Heart left ventricle (tissue), 16 donors: Measurements from ENCODE around the gene PLCH1. TPM values are rescaled to one million over a fixed set of nuclear protein-coding genes. Genes with fewer than 3 reads are reported as not detected.

Source experiments
- ATAC-seq, 4 donors: fragments of 200-7000 bp; cut with Tn5 transposase; one replicate each; pipeline ENCODE4 v1.9.1; 2020 to 2022; ENCODE audit warnings: moderate library complexity in 4 of 4, mild to moderate bottlenecking in 3 of 4, moderate number of reproducible peaks in 1 of 4
- DNase-seq, 5 donors: peaks; one replicate each; pipeline ENCODE4 v3.0.0-alpha.2; 2020
- H3K27ac ChIP-seq, 12 donors: fragments of 200-600 bp; sonication (generic) in 4 of 12; one replicate each; pipeline versions ENCODE4 v1.5.0 to v1.8.0; 2016 to 2022; ENCODE audit warnings: mild to moderate bottlenecking in 2 of 12
- H3K27me3 ChIP-seq, 9 donors: fragments of 200-600 bp; sonication (generic) in 2 of 9; one replicate each; pipeline versions ENCODE4 v1.5.1 to v1.8.0; 2016 to 2022; ENCODE audit warnings: mild to moderate bottlenecking in 3 of 9
- H3K36me3 ChIP-seq, 9 donors: fragments of 200-600 bp; sonication (generic) in 2 of 9; one replicate each; pipeline versions ENCODE4 v1.5.0 to v1.8.0; 2018 to 2022; ENCODE audit warnings: mild to moderate bottlenecking in 2 of 9
- H3K4me1 ChIP-seq, 12 donors: fragments of 200-600 bp; sonication (generic) in 4 of 12; one replicate each; pipeline versions ENCODE4 v1.5.0 to v1.8.0; 2016 to 2022; ENCODE audit warnings: mild to moderate bottlenecking in 3 of 12
- H3K4me3 ChIP-seq, 12 donors: fragments of 200-600 bp; sonication (generic) in 4 of 12; one replicate each; pipeline versions ENCODE4 v1.5.0 to v1.8.0; 2017 to 2022; ENCODE audit warnings: mild to moderate bottlenecking in 9 of 12, moderate library complexity in 4 of 12
- H3K9me3 ChIP-seq, 12 donors: fragments of 200-600 bp; sonication (generic) in 4 of 12; one replicate each; pipeline versions ENCODE4 v1.5.0 to v1.8.0; 2016 to 2022; ENCODE audit warnings: mild to moderate bottlenecking in 1 of 12
- POLR2A ChIP-seq, 2 donors: fragments of 450-650 bp; IDR thresholded peaks; one replicate each; pipeline ENCODE4 v1.6.1; 2017; ENCODE audit warnings: antibody characterized with exemption in 2 of 2, mild to moderate bottlenecking in 2 of 2, moderate library complexity in 2 of 2
- WGBS, 4 donors: extraction: QIAGEN DNeasy Blood & Tissue Kit in 2 of 4; methylation state at CpG; one replicate each; pipeline versions ENCODE4 v1.1.5 to v1.1.7; 2013 to 2018; 5-methylcytosine and 5-hydroxymethylcytosine counted together
- intact Hi-C, 10 donors: fragments of 100-400 bp; cut with DNase I; formaldehyde crosslinking; loops; one replicate each; pipeline versions ENCODE4 v1.11.1 to v1.14.2; 2022
- polyA plus RNA-seq, 2 donors: library from polyadenylated mRNA; stranded (reverse); fragments of 200-250 nt; gene quantifications; one replicate each; pipeline ENCODE4 v1.2.3, GENCODE V29; 2013
- total RNA-seq, 9 donors: library from RNA; depleted of rRNA in 2 of 9; stranded (reverse); fragments of >200 nt in 2 of 9; fragmentation: NEBNext Ultra II Directional in 3 of 9; extraction: Animal tissue kit (Norgen Biotek cat#: 25700) in 3 of 9; gene quantifications; one replicate each; pipeline versions ENCODE4 v1.1.0 to v1.2.4, GENCODE V29; 2016 to 2023
- TF ChIP-seq, protein P1 (sequence below), 12 donors: fragments of 200-600 bp; sonication (generic) in 4 of 12; IDR thresholded peaks; one replicate each; pipeline versions ENCODE4 v1.5.0 to v1.8.0; 2018 to 2022; ENCODE audit warnings: antibody characterized with exemption in 12 of 12, mild to moderate bottlenecking in 5 of 12
- donor health status: ischemic (EF 13 %, LVEDD 7.1; RV severe dilation, severe dysfunction).
- donor health status: healthy with polysubstance abuse.
- donor health status: DM: no; HTN: yes; CAD: no.
- donor health status: DM: no; HTN: no; CAD: no.
- donor health status: ischemic (EF 25% LVEDD 6.9; RV normal size, moderate dysfunction).
- donor health status: ischemic (EF 25% LVEDD 5.7; RV mildly dilated, moderate dysfunction).
- donor health status: healthy.
- donor health status: DM: yes; HTN: yes; CAD: no.
- donor health status: ischemic (EF 35%, LVEDD 5.7; RV mildly dilated, moderate dysfunction).
- donor health status: nonischemic (EF 11% LVEDD 7.7; RV severe dilation, severe dysfunction).
- donor health status: DM: yes; HTN: yes; CAD: no.
- donor health status: PGD.
- donor health status: ischemic (EF 29% LVEDD 5.4; RV normal size, mild dysfunction).
- donor health status: nonischemic (EF 23%, LVEDD 6.1; RV moderate dilation, normal function).

Gene PLCH1
- total and polyA plus RNA-seq, 11 donors, result 0.07 to 2.7 (median 0.23) TPM

DNA sequence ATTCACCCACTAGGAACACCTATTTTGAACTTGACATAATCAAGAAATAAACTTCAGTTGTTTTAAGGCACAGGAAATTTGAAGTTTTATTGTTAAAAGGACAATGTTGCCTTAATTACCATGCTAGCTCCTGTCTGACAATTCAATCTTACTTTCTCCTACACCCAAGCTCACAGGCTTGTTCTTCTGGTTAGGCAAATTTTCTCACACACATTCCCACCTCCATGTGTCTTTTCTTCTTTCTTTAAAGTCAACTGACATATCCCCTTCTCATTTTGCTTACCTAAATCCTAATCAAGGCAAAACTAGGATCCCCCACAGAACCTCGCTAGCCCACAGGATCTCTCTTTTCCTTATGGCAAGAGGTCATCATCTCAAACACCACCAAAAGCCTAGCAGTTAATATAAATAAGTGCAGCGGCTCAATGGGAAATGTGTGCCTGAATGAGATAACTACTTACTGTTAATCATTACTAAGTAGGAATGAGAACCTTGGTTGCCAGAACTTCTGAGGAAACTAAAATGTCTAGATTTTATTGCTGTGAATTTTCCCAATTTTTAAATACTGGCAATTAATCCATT is 189.3 kb downstream of the PLCH1 start:
- ATAC-seq, result no peak
- Histone ChIP-seq H3K9me3 (no peaks in the 10 kb centered on the region), H3K36me3 (no peaks in the 10 kb centered on the region), H3K4me1 (no peaks in the 10 kb centered on the region), H3K4me3 (no peak overlapping the region), H3K27me3 (no peaks in the 10 kb centered on the region), H3K27ac (no peak overlapping the region)
- intact Hi-C loops, result no loop called here
- 62 to 80% (median 71%) methylated on average over 2 of the region's 2 CpGs for WGBS, 4 donors
- no peak for DNase-seq
- TF ChIP-seq, protein P1, sequence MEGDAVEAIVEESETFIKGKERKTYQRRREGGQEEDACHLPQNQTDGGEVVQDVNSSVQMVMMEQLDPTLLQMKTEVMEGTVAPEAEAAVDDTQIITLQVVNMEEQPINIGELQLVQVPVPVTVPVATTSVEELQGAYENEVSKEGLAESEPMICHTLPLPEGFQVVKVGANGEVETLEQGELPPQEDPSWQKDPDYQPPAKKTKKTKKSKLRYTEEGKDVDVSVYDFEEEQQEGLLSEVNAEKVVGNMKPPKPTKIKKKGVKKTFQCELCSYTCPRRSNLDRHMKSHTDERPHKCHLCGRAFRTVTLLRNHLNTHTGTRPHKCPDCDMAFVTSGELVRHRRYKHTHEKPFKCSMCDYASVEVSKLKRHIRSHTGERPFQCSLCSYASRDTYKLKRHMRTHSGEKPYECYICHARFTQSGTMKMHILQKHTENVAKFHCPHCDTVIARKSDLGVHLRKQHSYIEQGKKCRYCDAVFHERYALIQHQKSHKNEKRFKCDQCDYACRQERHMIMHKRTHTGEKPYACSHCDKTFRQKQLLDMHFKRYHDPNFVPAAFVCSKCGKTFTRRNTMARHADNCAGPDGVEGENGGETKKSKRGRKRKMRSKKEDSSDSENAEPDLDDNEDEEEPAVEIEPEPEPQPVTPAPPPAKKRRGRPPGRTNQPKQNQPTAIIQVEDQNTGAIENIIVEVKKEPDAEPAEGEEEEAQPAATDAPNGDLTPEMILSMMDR (IDR thresholded peaks at IDR 0.05), result no peak

DNA sequence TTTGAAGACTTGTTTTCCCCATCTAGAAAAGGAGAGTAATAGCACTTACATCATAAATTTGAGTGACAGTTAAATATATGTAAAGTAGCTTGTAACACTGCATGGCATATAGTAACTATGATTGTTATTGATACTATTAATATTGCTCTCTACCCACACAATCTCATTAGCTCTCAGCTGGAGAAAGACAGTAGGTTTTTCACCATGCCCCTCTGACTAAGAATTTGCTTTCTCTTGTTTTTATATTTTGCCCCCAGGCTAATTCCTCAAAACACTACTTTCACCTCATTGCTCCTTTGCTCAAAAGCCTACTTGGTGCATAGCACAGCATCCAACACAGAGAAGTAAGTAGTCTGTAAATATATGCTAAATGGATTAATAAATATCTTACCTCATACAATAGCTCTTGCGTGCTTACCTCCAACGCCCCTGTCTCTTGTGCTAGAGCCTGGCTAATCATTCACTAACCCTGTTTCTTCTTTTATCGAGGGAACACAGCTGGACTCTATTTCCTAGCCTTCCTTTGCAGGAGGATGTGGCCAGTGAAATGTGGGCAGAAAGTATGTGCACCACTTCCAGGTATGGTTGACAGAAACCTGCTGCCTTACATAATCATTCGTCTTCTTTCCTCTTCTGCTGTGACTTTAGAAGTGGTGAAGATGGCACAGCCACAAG is 190.0 kb downstream of the PLCH1 start:
- ATAC-seq, result no peak
- Histone ChIP-seq H3K4me3 (no peak overlapping the region), H3K27ac (no peak overlapping the region), H3K4me1 (no peaks in the 10 kb centered on the region), H3K27me3 (no peaks in the 10 kb centered on the region), H3K9me3 (no peaks in the 10 kb centered on the region), H3K36me3 (no peaks in the 10 kb centered on the region)
- WGBS, 4 donors, result 59 to 71% (median 67%) methylated on average over 4 of the region's 4 CpGs
- DNase-seq, result no peak
- TF ChIP-seq, protein P1 (IDR thresholded peaks at IDR 0.05), result no peak
- TF ChIP-seq POLR2A (IDR thresholded peaks at IDR 0.05), result no peak
- intact Hi-C loops, result no loop called here

- intact Hi-C loops, result no loop called here
- H3K4me1 ChIP-seq, result no peaks in the 10 kb centered on the region
- H3K9me3 ChIP-seq, result no peaks in the 10 kb centered on the region
- H3K36me3 ChIP-seq, result no peaks in the 10 kb centered on the region
- H3K4me3 ChIP-seq, result no peak overlapping the region
- no peaks in the 10 kb centered on the region for H3K27me3 ChIP-seq
- WGBS, 4 donors, result 65 to 81% (median 73%) methylated on average over 4 of the region's 4 CpGs
- TF ChIP-seq POLR2A (IDR thresholded peaks at IDR 0.05), result no peak
- TF ChIP-seq, protein P1 (IDR thresholded peaks at IDR 0.05), result no peak
- DNase-seq (no peak), ATAC-seq (no peak)
- no peak overlapping the region for H3K27ac ChIP-seq
These were observed 191.1 kb downstream of the PLCH1 start for GRCh38 chr3:155553780-155554179.

DNA sequence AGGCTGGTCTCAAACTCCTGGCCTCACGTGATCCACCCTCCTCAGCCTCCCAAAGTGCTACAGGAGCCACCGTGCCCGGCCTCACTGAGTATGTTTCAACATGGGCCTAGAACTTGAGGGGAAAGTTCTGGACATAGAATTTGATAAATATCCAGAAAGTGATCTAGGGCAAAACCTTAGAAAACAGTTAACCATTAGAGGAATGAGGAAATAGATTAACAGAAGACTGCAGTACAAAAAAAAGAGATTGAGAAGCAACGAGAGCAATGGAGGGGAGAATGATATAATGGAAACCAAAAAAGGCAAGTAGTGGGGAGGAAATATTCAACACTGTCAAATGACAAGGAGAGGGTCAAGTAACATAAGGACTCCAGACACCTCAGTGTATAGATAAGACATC is 191.5 kb downstream of the PLCH1 start:
- H3K27ac ChIP-seq, result no peak overlapping the region
- TF ChIP-seq, protein P1 (IDR thresholded peaks at IDR 0.05), result no peak
- no peak for TF ChIP-seq POLR2A (IDR thresholded peaks at IDR 0.05)
- intact Hi-C loops, result no loop called here
- no peaks in the 10 kb centered on the region for H3K4me1 ChIP-seq
- DNase-seq, result no peak
- H3K36me3 ChIP-seq, result no peaks in the 10 kb centered on the region
- no peaks in the 10 kb centered on the region for H3K9me3 ChIP-seq
- no peak overlapping the region for H3K4me3 ChIP-seq
- no peaks in the 10 kb centered on the region for H3K27me3 ChIP-seq
- ATAC-seq, result no peak
- 72 to 76% (median 75%) methylated on average over 4 of the region's 4 CpGs for WGBS, 4 donors
